Esophagus squamous epithelium (tissue), 4 donors: Measurements from ENCODE around the gene MTG2.

Experiments
- POLR2A ChIP-seq, 4 donors: fragments of 450-650 bp; IDR thresholded peaks; one replicate each; pipeline ENCODE4 v1.6.1; 2017; ENCODE audit warnings: antibody characterized with exemption in 4 of 4, mild to moderate bottlenecking in 4 of 4, moderate library complexity in 3 of 4
- TF ChIP-seq, protein P1 (sequence below), 6 experiments: fragments of 450-650 bp in 4 of 6; fragments of 200-600 bp in 2 of 6; sonication (generic) in 2 of 6; IDR thresholded peaks; one replicate each; pipeline ENCODE4 v1.5.1; 2016 to 2019; ENCODE audit warnings: antibody characterized with exemption in 6 of 6, mild to moderate bottlenecking in 4 of 6, moderate library complexity in 4 of 6

GRCh38 chr20:62236766-62237513, 54.1 kb downstream of the MTG2 start:
- TF ChIP-seq, protein P1, sequence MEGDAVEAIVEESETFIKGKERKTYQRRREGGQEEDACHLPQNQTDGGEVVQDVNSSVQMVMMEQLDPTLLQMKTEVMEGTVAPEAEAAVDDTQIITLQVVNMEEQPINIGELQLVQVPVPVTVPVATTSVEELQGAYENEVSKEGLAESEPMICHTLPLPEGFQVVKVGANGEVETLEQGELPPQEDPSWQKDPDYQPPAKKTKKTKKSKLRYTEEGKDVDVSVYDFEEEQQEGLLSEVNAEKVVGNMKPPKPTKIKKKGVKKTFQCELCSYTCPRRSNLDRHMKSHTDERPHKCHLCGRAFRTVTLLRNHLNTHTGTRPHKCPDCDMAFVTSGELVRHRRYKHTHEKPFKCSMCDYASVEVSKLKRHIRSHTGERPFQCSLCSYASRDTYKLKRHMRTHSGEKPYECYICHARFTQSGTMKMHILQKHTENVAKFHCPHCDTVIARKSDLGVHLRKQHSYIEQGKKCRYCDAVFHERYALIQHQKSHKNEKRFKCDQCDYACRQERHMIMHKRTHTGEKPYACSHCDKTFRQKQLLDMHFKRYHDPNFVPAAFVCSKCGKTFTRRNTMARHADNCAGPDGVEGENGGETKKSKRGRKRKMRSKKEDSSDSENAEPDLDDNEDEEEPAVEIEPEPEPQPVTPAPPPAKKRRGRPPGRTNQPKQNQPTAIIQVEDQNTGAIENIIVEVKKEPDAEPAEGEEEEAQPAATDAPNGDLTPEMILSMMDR (IDR thresholded peaks at IDR 0.05): no peak
- TF ChIP-seq POLR2A (IDR thresholded peaks at IDR 0.05): no peak
